ENCODE data around the gene CFTR.
"Not testable (repeated sequence)": the region's sequence is repeated elsewhere in the genome, so short reads cannot be mapped to it uniquely, and the experiment has no call there.

Gene CFTR

DNA sequence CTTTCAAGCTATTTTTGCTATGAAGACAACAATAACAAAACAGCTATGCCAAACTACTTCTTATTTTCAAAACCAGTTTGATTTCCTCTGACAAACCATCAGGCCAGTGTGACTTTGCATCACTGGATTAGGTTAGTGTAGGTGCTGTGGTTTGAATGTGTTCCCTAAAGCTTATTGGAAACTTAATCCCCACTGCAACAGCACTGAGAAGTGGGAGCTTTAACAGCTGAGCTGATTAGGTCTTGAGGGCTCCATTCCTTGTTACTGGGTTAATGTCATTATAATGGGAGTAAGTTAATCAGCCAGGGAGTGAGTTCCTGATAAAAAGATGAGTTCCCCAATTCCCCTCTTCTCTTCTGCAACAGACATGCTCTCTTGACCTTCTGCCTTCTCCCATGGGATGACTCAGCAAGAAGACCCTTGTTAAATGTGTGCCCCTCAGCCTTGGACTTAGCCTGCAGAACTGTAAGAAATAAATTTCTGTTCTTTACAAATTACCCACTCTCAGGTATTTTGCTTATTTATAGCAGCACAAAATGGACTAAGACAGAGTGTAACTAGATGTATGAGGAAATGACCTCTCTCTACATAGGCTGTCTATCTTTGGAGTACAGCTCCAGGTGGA lies 206.6 kb downstream of the CFTR start:
- DNase-seq (ENCODE audit: low read depth, low spot score) = no peak

DNA sequence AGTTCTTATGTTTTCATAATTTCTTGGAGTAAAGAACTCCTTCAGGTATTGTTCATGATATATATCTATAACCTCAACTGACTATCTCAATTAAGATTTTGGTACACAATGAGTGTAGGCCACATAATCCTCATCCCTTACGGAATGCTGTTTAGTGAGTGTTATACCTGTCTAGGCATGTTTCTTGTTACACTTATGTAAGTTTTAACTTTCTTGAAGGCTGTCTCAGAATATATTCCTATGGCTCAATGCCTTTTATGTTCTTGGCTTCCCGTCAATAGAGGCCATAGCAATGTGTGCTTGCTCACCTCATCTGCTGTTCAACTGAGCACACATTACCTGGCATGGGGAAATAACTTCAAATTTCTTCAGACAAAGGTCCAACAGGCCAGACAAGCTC lies 208.3 kb downstream of the CFTR start:
- DNase-seq (ENCODE audit: low read depth, low spot score) = no peak

DNA sequence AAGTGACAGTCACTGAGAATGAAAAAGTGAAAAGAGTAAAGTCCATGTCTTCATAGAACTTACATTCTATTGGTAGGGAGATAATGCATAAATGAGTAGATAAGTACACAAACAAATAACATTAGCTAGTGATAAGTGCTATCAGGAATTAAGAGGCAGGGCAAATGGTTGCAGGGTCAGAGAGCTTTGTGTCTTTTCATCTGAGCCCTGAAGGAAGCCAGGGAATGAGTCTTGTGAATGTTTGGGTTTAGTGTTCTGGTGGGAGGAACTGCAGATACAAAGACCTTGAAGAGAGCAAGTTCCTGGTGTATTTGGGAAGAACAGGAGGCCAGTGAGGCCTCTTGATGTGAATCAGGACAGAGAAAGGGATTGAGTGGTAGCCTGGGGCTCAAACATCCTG lies 209.6 kb downstream of the CFTR start:
- no peak for DNase-seq (ENCODE audit: low read depth, low spot score)

DNA sequence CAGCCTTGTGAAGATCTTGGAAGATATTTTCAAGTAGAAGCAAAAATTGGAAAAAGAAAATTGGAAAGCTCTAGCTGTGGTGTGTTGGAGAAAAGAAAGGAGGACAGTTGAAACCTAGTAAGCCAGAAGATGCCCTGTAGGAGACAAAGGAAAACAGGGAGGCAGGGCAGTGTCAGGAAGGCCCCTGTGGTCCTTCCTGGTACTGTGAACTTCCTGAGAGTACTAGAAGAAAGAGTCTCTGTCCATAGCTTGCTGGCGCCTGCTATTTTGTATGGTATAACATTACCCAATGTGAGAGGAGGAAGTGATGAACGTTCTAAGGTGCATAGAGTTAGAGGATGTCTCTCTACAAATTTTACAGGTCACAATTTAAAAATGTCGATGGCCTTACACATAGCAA lies 210.3 kb downstream of the CFTR start:
- no peak for DNase-seq (ENCODE audit: low read depth, low spot score)

GRCh38 chr7:117692338-117692737 lies 212.5 kb downstream of the CFTR start:
- no peak for DNase-seq (ENCODE audit: low read depth, low spot score)

GRCh38 chr7:117698018-117698417 lies 218.2 kb downstream of the CFTR start:
- no peak for DNase-seq (ENCODE audit: low read depth, low spot score)

DNA sequence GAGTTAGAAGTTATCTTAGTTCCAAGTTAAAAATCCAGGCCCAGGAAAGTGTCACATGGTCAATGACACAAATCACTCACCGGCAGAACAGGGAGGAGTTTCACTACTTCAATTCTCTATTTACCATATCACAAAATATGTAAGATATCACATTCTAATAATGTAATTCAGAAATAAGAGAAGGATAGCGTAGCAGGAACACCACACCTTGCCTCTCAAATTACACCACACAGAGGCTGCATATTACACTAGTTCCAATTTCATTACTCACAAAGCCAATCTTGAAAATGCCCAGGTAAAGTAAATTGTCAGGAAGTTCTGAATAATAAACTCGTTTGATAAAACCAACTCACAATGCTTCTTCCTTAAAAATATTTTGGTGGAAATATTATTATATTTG lies 224.2 kb downstream of the CFTR start:
- DNase-seq (ENCODE audit: low read depth, low spot score) = no peak

GRCh38 chr7:117705630-117706029 lies 225.8 kb downstream of the CFTR start:
- no peak for DNase-seq (ENCODE audit: low read depth, low spot score)

GRCh38 chr7:117706210-117706609 lies 226.4 kb downstream of the CFTR start:
- no peak for DNase-seq (ENCODE audit: low read depth, low spot score)

- DNase-seq (ENCODE audit: low read depth, low spot score) = no peak
Measured at GRCh38 chr7:117707080-117707479, 227.3 kb downstream of the CFTR start.

DNA sequence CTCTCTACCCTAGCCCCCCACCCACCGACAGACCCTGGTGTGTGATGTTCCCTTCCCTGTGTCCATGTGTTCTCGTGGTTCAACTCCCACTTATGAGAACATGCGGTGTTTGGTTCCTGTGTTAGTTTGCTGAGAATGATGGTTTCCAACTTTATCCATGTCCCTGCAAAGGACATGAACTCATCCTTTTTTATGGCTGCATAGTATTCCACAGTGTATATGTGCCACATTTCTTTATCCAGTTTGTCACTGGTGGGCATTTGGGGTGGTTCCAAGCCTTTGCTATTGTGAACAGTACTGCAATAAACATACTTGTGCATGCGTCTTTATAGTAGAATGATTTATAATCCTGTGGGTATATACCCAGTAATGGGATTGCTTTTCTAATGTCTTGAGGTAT lies 228.3 kb downstream of the CFTR start:
- not testable (repeated sequence) for DNase-seq (ENCODE audit: low read depth, low spot score)

DNA sequence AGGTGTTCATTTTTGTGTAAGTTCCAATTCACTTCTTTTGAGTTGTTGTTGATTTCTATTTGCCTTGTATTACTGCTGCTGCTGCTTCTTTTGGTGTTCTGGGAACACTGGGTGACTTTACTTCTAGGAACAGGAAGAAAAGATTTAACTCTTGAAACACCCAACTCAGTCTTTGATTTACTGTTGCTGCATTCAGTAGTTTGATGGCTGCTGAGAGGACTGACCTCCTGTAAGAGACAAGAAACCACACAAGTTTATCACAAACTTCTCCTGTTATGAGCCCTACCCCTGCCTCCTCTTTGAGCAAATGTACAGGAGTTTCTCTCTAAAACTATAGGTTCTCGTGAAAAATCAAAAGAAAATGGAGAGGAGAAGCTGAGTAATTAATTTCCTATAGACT lies 231.7 kb downstream of the CFTR start:
- no peak for DNase-seq (ENCODE audit: low read depth, low spot score)

DNA sequence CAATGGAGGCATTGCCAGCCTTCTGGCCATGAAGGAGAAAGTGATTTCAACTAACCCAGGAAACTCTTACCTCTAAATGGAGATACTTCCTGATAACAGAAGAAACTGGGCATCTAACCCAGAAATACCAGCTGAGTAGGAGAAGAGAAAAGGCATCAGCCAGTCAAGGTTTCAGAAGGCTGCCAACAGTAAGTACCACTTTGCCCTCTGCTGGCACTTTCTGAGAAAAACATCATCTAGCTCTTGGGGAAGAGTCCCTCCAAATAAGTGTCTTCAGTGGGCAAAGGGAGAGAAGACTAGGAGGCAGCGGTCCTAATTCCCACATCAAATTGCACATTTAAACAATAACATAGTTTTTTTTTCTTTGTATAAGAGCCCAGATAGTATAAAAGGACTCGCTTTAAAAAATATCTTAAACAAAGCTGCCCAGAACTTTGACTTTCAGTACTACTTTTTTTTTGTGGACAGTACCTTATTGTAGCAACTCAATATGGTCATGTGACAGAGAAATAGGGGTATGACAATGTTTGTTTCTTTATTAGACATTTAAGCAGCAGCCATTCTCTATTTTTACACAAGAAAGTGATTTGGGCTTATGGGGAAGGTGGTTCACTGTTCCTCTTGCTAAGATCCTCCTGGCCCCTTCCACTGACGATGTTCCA lies 236.1 kb downstream of the CFTR start:
- no peak for DNase-seq (ENCODE audit: low read depth, low spot score)

DNA sequence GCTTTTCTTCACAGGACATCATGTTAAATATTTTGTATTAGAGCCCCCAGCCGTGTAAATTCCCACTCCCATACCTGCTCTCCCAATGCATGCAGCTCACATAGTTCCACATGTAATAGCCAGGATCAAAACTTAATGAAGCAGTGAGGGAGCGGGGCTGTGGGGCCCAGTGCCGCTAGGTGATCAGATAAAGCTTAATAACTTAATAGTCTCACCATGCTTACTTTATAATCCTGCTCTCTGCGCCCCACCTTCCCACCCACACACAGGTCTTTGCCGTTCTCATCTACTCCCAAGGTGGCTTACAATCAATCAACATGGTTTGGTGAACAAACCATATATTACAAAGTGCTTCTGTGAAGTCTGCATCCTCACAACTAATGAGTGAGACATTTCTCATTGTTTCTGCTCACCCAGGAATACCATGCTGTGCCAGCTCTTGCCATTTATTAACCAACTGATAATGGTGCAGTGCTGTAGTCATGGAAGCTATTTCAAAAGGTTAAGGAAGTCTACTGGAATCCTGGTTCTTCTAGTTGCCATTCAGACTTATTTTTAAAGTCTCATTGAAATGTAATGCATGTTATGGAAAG lies 237.0 kb downstream of the CFTR start:
- no peak for DNase-seq (ENCODE audit: low read depth, low spot score)

GRCh38 chr7:117717357-117717756 lies 237.5 kb downstream of the CFTR start:
- no peak for DNase-seq (ENCODE audit: low read depth, low spot score)
